Caco-2 (cell line): Measurements from ENCODE around the gene TRABD2A. TPM values are rescaled to one million over a fixed set of nuclear protein-coding genes. Genes with fewer than 3 reads are reported as not detected.
A peak's percentile ranks its signal among the peaks of the same experiment; 100 is the strongest.
"Not testable (repeated sequence)": the region's sequence is repeated elsewhere in the genome, so short reads cannot be mapped to it uniquely, and the experiment has no call there.

Experiments used
- BruUV-seq: library from RNA; stranded (reverse); fragments of 400-500 nt; replicated peaks from 2 replicates; lab custom pipeline; 2021; lab: Mats Ljungman, UMichigan
- CTCF ChIA-PET: fragments of 300-600 bp; sonication (Branson Sonifier 250); formaldehyde crosslinking; loops from one replicate; lab custom pipeline; 2022; ENCODE audit warnings: antibody characterized with exemption; lab: Charles Lee
- POLR2A ChIA-PET: fragments of 300-600 bp; sonication (Branson Sonifier 250); formaldehyde crosslinking; loops from one replicate; lab custom pipeline; 2022; ENCODE audit warnings: antibody characterized with exemption; lab: Charles Lee
- DNase-seq, 2 experiments: peaks; one replicate each; pipeline versions ENCODE4 v3.0.0 to v3.0.0-alpha.2; 2020 to 2022
- H3K27me3 ChIP-seq: replicated peaks from 2 replicates; pipeline ENCODE4 v1.6.0; 2011; ENCODE audit warnings: low read length; ENCODE audit not compliant: control insufficient read depth, insufficient read depth
- H3K36me3 ChIP-seq: 2 replicates; pipeline ENCODE4 v1.5.1; 2011; ENCODE audit warnings: low read length; ENCODE audit not compliant: control insufficient read depth, insufficient read depth
- H3K4me1 ChIP-seq: fragments of 250-450 bp; sonication (Bioruptor Pico); 2 replicates; pipeline ENCODE4 v1.5.1; 2020; ENCODE audit warnings: mild to moderate bottlenecking
- H3K4me3 ChIP-seq: 2 replicates; pipeline ENCODE4 v1.5.1; 2011; ENCODE audit warnings: low read depth, mild to moderate bottlenecking, control low read depth, low read length
- H3K9me3 ChIP-seq: fragments of 250-450 bp; sonication (Bioruptor Pico); 2 replicates; pipeline ENCODE4 v1.5.1; 2020; ENCODE audit warnings: mild to moderate bottlenecking, moderate library complexity
- H3K27ac Mint-ChIP-seq: one replicate; pipeline ENCODE4 v1.8.0; 2022; ENCODE audit warnings: mixed read lengths; ENCODE audit not compliant: unreplicated experiment
- H3K27me3 Mint-ChIP-seq: one replicate; pipeline ENCODE4 v1.8.0; 2022; ENCODE audit warnings: mixed read lengths; ENCODE audit not compliant: insufficient read depth, unreplicated experiment
- H3K36me3 Mint-ChIP-seq: one replicate; pipeline ENCODE4 v1.8.0; 2022; ENCODE audit warnings: mild to moderate bottlenecking, mixed read lengths; ENCODE audit not compliant: insufficient read depth, unreplicated experiment
- H3K4me1 Mint-ChIP-seq: one replicate; pipeline ENCODE4 v1.8.0; 2022; ENCODE audit warnings: low read depth, mixed read lengths; ENCODE audit not compliant: unreplicated experiment
- H3K4me3 Mint-ChIP-seq: one replicate; pipeline ENCODE4 v1.8.0; 2022; ENCODE audit warnings: mild to moderate bottlenecking, moderate library complexity, mixed read lengths; ENCODE audit not compliant: unreplicated experiment
- H3K9me3 Mint-ChIP-seq: one replicate; pipeline ENCODE4 v1.8.0; 2022; ENCODE audit warnings: mixed read lengths; ENCODE audit not compliant: unreplicated experiment
- CTCF ChIP-seq, 2 experiments: fragments of 200-600 bp in 1 of 2; IDR thresholded peaks; 1 replicate in 1 of 2; 2 replicates in 1 of 2; pipeline versions ENCODE4 v1.5.1 to v1.8.0; 2011 to 2022; ENCODE audit warnings: antibody characterized with exemption in 1 of 2, control low read depth in 1 of 2, inconsistent platforms in 1 of 2, low read depth in 1 of 2, low read length in 1 of 2, mild to moderate bottlenecking in 1 of 2, moderate library complexity in 1 of 2; ENCODE audit not compliant: insufficient read depth in 1 of 2, severe bottlenecking in 1 of 2, unreplicated experiment in 1 of 2
- intact Hi-C: fragments of 100-400 bp; cut with micrococcal nuclease; formaldehyde crosslinking; loops from one replicate; pipeline ENCODE4 v1.10.0; 2022; ENCODE audit not compliant: unreplicated experiment
- total RNA-seq: library from RNA; stranded (reverse); gene quantifications from 2 replicates; pipeline ENCODE4 v1.2.3, GENCODE V29; 2022

The TRABD2A gene
- total RNA-seq, 1 experiment from 2014 or later = 1.4 TPM

- H3K4me3 ChIP-seq = no peak overlapping the region
- no peaks in the 10 kb centered on the region for H3K27me3 ChIP-seq
- no peak for TF ChIP-seq CTCF (IDR thresholded peaks at IDR 0.05; ENCODE audit: insufficient read depth in 1 of 2, low read depth in 1 of 2, low read length in 1 of 2, severe bottlenecking in 1 of 2, unreplicated experiment in 1 of 2)
- intact Hi-C loops = no loop called here
- Mint-ChIP-seq H3K36me3 (peaks cover 19% of the 10 kb centered on the region), H3K27ac (no peak overlapping the region), H3K27me3 (no peaks in the 10 kb centered on the region), H3K9me3 (no peaks in the 10 kb centered on the region), H3K4me1 (peaks cover 26% of the 10 kb centered on the region), H3K4me3 (no peak overlapping the region)
- BruUV-seq = no TSS peak
- ChIA-PET POLR2A (no interaction called here), CTCF (no interaction called here)
- peaks cover 20% of the 10 kb centered on the region for H3K4me1 ChIP-seq
- no peaks in the 10 kb centered on the region for H3K36me3 ChIP-seq
- DNase-seq = no peak
- no peaks in the 10 kb centered on the region for H3K9me3 ChIP-seq
Observed at GRCh38 chr2:84923009-84923408, 42.1 kb upstream of the TRABD2A start.

GRCh38 chr2:84919885-84920580 lies 39.1 kb upstream of the TRABD2A start:
- H3K9me3 Mint-ChIP-seq = no peaks in the 10 kb centered on the region
- peak; percentile 67 to 70 for DNase-seq
- BruUV-seq = TSS peak; percentile 98
- H3K27me3 ChIP-seq = no peaks in the 10 kb centered on the region
- TF ChIP-seq CTCF (IDR thresholded peaks at IDR 0.05; ENCODE audit: insufficient read depth in 1 of 2, low read depth in 1 of 2, low read length in 1 of 2, severe bottlenecking in 1 of 2, unreplicated experiment in 1 of 2) = no peak
- H3K27me3 Mint-ChIP-seq = no peaks in the 10 kb centered on the region
- peak overlapping the region; percentile 68 for H3K4me3 Mint-ChIP-seq
- H3K9me3 ChIP-seq = no peaks in the 10 kb centered on the region
- peak overlapping the region; percentile 99 for H3K27ac Mint-ChIP-seq
- ChIA-PET CTCF (no interaction called here), POLR2A (interaction anchor here (0.6 to 0.8 kb wide), 3 partner anchors 15 to 803 kb away, joined by 3 to 7 read pairs (median 6); no protein-coding TSS in a partner anchor)
- H3K4me1 Mint-ChIP-seq = peaks cover 15% of the 10 kb centered on the region
- H3K4me3 ChIP-seq = no peak overlapping the region
- intact Hi-C loops = loop anchor here (1.0 kb wide), 1 partner anchor 13 kb away; no protein-coding TSS in a partner anchor
- peaks cover 13% of the 10 kb centered on the region for H3K36me3 Mint-ChIP-seq
- H3K4me1 ChIP-seq = peaks cover 14% of the 10 kb centered on the region
- no peaks in the 10 kb centered on the region for H3K36me3 ChIP-seq

GRCh38 chr2:84918430-84918829 lies 37.5 kb upstream of the TRABD2A start:
- no peaks in the 10 kb centered on the region for H3K9me3 ChIP-seq
- no peaks in the 10 kb centered on the region for H3K27me3 Mint-ChIP-seq
- peaks cover 13% of the 10 kb centered on the region for H3K36me3 Mint-ChIP-seq
- peak overlapping the region; percentile 59 for H3K27ac Mint-ChIP-seq
- BruUV-seq = no TSS peak
- ChIA-PET CTCF (interaction anchor here (0.6 kb wide), 1 partner anchor 55 kb away, joined by 4 read pairs; no protein-coding TSS in a partner anchor), POLR2A (no interaction called here)
- peaks cover 13% of the 10 kb centered on the region for H3K4me1 ChIP-seq
- no peaks in the 10 kb centered on the region for H3K9me3 Mint-ChIP-seq
- H3K27me3 ChIP-seq = no peaks in the 10 kb centered on the region
- H3K4me3 Mint-ChIP-seq = no peak overlapping the region
- TF ChIP-seq CTCF (IDR thresholded peaks at IDR 0.05; ENCODE audit: insufficient read depth in 1 of 2, low read depth in 1 of 2, low read length in 1 of 2, severe bottlenecking in 1 of 2, unreplicated experiment in 1 of 2) = no peak
- no peak for DNase-seq
- H3K36me3 ChIP-seq = no peaks in the 10 kb centered on the region
- peaks cover 15% of the 10 kb centered on the region for H3K4me1 Mint-ChIP-seq
- intact Hi-C loops = no loop called here
- no peak overlapping the region for H3K4me3 ChIP-seq

- H3K36me3 Mint-ChIP-seq = peaks cover 13% of the 10 kb centered on the region
- intact Hi-C loops, H3K27me3 Mint-ChIP-seq, H3K27me3 ChIP-seq, H3K4me3 ChIP-seq, POLR2A ChIA-PET, H3K9me3 ChIP-seq, H3K9me3 Mint-ChIP-seq, BruUV-seq, DNase-seq, H3K36me3 ChIP-seq, H3K4me3 Mint-ChIP-seq: not testable (repeated sequence)
- H3K27ac Mint-ChIP-seq = peak overlapping the region; percentile 59
- CTCF ChIA-PET = interaction anchor here (0.6 kb wide), 1 partner anchor 55 kb away, joined by 4 read pairs; no protein-coding TSS in a partner anchor
- peaks cover 15% of the 10 kb centered on the region for H3K4me1 Mint-ChIP-seq
- H3K4me1 ChIP-seq = peaks cover 13% of the 10 kb centered on the region
Observed at GRCh38 chr2:84917821-84918220, 36.9 kb upstream of the TRABD2A start.

- intact Hi-C loops, H3K9me3 ChIP-seq, H3K4me3 ChIP-seq, H3K4me3 Mint-ChIP-seq, BruUV-seq, H3K27me3 ChIP-seq, H3K27me3 Mint-ChIP-seq, H3K27ac Mint-ChIP-seq, POLR2A ChIA-PET, CTCF ChIA-PET, H3K9me3 Mint-ChIP-seq, H3K36me3 ChIP-seq, DNase-seq: not testable (repeated sequence)
- Mint-ChIP-seq H3K4me1 (peaks cover 15% of the 10 kb centered on the region), H3K36me3 (peaks cover 13% of the 10 kb centered on the region)
- H3K4me1 ChIP-seq = peaks cover 13% of the 10 kb centered on the region
Observed at GRCh38 chr2:84915675-84916074, 34.8 kb upstream of the TRABD2A start.
